LoVo (cell line): ENCODE results near the gene GAL3ST3.
"Not testable (repeated sequence)": the region's sequence is repeated elsewhere in the genome, so short reads cannot be mapped to it uniquely, and the experiment has no call there.

Source experiments
- DNase-seq: peaks from one replicate; pipeline ENCODE4 v3.0.0-alpha.2; 2016; ENCODE audit warnings: low spot score

The GAL3ST3 gene

GRCh38 chr11:66012946-66013761 lies 35.8 kb downstream of the GAL3ST3 start:
- DNase-seq: no peak

GRCh38 chr11:66012371-66012945 lies 36.5 kb downstream of the GAL3ST3 start:
- no peak for DNase-seq

DNA sequence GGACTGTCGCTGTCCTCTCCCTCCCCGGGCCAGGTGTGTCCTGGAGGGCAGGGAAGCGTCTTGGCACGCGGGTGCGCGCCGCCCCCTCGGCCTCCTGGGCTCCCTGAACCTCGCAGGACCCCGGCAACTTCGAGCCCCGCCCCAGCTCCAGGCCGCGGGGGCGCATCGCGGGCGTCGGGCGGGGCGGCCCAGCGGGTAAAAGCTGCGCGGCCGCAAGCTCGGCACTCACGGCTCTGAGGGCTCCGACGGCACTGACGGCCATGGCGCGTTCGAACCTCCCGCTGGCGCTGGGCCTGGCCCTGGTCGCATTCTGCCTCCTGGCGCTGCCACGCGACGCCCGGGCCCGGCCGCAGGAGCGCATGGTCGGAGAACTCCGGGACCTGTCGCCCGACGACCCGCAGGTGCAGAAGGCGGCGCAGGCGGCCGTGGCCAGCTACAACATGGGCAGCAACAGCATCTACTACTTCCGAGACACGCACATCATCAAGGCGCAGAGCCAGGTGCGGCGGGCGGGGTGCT lies 37.1 kb downstream of the GAL3ST3 start, which contains the start of gene CST6:
Gene CST6 (plus strand): TSS at position 224 of the 519 bp plus-strand sequence. CDS start 37 bp downstream, at position 261.
- no peak for DNase-seq

DNA sequence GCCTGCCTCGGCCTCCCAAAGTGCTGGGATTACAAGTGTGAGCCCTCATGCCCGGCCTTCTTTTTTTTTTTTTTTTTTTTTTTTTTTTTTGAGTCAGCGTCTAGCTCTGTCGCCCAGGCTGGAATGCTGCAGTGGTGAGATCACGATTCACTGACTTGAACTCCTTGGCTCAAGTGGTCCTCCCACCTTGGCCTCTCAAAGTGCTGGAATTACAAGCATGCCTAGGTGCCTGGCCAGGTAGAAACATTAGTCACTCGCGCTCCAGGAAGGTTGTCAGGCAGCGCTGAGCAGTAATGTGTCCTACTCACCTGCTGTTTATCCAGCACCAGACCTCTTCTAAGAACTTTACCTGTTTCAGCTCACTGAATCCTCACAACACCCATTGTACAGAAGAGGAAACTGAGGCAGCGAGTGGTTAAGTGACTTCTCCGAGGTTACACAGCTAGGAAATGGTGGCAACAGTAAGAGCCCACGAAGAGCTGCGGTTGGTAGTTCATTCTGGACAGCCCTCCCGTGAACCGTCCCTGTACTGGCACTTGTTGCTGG lies 37.6 kb downstream of the GAL3ST3 start:
- DNase-seq: peak; percentile 58

DNA sequence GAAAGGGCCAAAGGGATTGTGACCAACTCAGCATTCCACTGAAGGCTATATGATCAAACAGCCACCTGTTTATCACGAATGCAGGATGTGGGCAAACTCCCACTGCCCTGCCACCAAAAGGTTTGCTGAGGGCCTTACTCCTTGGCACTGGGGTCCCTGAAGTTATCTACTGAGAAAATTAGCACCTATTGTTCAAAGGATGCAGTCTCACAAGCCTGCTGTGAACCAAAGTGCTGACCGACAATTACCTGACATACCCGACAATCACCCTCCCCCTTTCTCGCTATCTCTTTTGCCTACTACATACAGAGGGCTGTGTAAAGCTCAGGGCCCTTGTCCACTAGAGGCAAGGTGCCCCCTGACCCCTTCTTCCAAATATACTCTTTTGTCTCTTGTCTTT lies 38.9 kb downstream of the GAL3ST3 start:
- not testable (repeated sequence) for DNase-seq

DNA sequence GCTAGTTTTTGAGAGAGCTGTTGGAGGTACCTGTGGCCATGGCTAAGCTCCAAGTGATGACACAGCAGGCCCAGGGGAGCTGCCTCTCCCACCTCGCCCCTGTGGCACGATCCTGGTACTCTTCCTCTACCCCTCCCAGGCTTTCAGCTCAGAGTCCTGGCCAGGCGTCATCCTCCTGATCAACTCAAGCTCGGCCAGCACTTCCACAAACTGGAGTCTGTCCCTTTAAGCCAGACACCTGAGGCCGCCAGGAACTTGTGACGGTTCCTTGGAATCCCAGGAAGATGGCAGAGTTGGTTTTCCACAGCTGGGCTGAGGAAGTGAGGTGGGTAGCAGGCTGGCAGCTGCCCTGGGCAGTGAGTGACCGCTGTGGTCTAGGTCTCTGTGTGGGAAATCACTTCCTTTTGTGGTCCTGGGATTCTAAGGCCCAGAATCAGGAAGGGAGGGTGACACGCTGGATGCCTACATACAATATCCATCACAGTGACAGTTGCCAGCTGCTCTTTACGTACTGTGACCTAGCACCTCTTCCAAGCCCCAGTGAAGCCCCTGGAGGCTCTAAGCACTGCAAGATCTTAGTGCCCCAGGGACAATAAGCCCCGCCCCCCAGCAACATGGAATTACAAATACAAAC lies 40.4 kb downstream of the GAL3ST3 start:
- DNase-seq: peak; percentile 38

DNA sequence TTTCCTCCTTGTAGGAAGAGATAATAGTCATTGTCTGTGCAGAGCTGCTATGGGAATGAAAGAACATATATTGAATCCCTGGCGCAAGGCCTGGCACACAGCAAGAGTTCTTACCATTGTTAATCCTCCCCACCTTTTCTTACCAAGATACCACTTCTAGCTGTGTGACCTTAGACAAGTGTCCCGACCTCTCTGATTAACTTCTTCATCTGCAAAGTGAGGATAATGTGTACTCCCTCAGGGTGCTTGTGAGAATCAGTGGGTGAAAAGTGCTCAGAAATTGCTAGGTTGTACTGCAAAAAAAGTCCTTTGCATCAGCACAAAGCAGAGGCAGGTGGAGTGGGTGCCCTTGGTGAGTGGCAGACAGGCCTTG lies 40.9 kb downstream of the GAL3ST3 start:
- no peak for DNase-seq

DNA sequence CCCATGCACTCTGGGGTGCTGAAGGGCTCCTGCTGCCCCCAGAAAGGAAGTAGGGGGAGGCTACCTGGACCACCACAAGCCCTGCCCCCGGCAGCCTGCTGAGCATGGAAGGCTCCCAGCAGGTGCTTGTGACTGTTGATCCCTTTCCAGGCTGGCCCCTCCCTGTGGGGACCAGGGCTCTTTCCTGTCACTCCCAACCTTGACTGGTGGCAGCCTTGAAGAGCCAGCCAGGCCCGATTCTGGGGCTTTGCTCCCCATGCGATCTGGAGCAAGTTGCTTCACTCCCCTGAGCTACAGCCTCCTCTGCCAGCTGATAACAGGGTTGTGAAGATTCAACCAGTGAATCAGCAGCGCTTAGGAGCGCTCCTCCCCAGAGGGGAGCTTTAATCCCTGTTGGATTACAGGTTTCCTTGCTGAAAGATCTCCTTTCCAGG lies 41.7 kb downstream of the GAL3ST3 start:
- DNase-seq: no peak

- DNase-seq: no peak
Measured at GRCh38 chr11:66006891-66007176, 42.1 kb downstream of the GAL3ST3 start.

DNA sequence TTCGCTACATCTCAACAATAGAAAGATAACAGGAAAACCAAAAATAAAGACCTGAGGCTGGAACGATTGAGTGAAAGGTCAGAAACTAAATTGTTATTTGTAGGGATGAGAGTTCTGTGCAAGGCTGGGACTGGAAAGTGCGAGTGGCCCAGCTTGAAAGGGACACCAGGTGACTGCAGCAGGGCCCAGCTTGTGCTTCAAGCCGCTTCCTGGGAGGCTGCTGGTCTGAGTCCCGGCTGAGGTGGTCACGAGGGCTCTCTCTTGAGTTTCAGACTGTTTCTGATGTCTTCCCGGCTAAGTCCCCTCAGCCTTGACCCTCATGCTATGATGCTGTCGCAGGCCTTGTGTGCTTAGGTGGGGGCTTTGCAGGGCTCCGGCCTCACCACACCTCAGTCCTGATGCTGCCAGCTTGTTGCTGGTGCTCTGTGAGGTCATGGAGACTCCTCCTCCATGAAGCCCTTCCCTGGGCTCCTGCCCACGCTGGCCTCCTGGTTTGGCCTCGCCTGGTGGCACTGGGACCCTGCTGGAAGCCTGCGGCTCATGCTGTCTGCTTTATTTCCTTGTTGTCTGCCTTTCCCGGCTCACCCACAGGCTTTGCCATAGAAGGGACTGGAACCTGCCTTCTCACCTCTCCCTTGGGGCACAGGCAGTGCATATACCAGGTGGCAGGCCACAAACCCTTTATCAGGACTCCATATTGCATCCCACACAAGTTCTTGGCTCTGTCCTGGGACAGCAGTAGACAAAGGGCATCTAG lies 42.6 kb downstream of the GAL3ST3 start:
- no peak for DNase-seq

DNA sequence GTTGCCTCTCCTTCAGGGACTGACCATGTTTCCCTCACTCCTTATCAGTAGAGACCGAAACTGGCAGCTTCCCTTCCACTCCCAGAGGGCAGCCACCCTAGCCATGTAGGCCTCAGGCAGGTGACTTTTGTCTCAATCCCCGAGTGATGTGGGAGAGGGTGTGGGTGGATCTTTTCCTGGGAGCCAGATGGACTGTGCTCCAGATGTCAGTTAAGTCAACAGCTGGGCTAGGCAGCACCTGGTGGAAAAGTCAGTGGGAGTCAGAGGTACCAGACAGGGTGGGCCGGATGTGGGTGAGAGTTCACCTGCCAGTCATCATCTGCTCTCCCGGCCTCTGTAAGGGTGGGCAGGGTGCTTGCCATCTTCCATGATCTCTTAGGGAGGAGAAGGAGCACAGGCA lies 44.8 kb downstream of the GAL3ST3 start:
- DNase-seq: no peak

DNA sequence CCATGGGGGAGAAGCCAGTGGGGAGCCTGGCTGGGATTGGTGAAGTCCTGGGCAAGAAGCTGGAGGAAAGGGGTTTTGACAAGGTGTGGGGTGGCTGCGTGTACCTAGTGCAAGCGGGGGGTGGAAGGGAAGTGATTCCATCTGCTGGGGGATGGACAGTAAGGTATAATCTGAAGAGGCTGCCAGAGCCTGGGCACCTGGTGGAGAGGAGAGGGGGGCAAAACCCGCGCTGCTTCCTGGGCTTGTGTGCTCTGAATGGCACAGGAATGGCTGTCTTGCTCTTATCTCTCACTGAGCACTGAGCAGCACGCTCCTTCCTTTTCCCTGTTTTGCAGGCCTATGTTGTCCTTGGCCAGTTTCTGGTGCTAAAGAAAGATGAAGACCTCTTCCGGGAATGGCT lies 45.7 kb downstream of the GAL3ST3 start:
- no peak for DNase-seq

DNA sequence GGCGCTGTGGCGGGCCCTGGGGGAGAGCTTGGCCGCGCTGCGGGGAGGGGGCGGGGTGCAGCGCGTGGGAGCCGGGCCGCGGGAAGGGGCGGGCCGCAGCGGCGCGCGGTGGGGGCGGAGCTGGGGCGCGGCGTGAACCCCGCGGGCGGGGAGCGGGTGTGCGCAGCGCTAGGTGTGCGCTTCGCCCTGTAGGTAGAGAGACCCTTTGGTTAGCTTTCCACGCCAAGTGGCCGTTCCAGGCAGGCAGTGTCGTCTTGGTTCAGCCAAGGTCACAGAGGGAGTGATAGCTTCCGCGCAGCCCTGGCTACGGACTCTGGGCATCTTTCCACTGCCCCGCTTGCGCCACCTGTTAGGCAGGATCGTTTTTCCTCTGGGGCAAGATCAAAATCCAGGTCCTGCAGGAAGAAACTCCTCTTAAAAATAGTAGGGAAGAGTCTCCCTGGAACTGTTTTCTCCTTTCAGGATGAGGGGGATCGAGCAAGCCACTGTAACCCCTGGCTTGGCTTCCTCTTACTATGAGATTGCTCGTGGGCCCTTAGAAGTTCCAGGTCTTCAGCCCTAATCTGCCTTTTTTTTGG lies 46.2 kb downstream of the GAL3ST3 start:
- DNase-seq: peak; percentile 56

DNA sequence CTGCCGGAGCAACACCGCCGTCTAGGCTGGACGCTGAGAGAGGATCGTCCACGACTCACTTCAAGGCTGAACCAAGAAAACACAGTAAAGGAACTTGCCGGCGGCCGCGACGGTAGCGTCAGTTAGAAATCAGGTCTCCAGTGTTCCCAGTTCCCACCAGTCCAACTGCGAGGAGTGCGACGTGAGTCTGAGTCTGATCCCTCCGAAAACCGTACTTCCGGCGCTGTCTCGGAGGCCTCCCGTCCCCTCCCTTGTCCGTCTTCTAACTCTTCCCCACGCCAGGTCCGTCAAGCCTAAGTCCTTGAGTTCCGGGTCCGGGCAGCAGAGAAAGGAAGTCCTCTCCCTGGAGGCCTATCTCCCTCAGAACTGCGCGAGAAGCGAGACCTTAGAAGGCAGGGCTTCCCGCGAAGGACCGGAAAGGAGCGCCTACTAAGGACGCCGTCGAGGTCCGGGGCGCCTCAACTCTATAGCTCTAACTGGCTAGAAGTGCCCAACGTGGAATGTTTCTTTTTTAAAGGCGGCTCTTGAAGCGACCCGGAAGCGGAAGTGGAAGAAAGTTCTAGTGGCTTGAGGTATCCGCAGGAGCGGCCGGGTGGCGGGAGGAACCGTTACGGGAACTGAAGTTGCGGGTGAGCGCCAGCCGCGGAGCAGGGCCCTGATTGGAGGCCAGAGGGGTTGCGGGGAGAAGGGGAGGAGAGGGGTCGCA lies 46.9 kb downstream of the GAL3ST3 start, which contains the start of the genes BANF1 and EIF1AD:
Gene BANF1 (plus strand): TSS at position 562 of the 706 bp plus-strand sequence. CDS start 748 bp downstream, outside the sequence.
Gene EIF1AD (minus strand): TSS at position 216 of the 706 bp plus-strand sequence. CDS start 1,768 bp downstream, outside the sequence.
- peak; percentile 96 for DNase-seq

GRCh38 chr11:65997286-65997685 lies 51.7 kb downstream of the GAL3ST3 start:
- DNase-seq: no peak

GRCh38 chr11:65992056-65992455 lies 56.9 kb downstream of the GAL3ST3 start:
- no peak for DNase-seq
